ENCODE results near the gene PTPRS.
A peak's percentile ranks its signal among the peaks of the same experiment; 100 is the strongest.

The PTPRS gene

GRCh38 chr19:5339198-5339949 lies 1.2 kb downstream of the PTPRS start:
- in situ Hi-C loops (cut with MboI; ENCODE audit: low pct_unique_long_range_greater_than_20kb, low sequenced_read_pairs, unreplicated experiment): no loop called here
- TF ChIP-seq, protein P1, sequence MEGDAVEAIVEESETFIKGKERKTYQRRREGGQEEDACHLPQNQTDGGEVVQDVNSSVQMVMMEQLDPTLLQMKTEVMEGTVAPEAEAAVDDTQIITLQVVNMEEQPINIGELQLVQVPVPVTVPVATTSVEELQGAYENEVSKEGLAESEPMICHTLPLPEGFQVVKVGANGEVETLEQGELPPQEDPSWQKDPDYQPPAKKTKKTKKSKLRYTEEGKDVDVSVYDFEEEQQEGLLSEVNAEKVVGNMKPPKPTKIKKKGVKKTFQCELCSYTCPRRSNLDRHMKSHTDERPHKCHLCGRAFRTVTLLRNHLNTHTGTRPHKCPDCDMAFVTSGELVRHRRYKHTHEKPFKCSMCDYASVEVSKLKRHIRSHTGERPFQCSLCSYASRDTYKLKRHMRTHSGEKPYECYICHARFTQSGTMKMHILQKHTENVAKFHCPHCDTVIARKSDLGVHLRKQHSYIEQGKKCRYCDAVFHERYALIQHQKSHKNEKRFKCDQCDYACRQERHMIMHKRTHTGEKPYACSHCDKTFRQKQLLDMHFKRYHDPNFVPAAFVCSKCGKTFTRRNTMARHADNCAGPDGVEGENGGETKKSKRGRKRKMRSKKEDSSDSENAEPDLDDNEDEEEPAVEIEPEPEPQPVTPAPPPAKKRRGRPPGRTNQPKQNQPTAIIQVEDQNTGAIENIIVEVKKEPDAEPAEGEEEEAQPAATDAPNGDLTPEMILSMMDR (IDR thresholded peaks at IDR 0.05; ENCODE audit: extremely low read depth, insufficient read depth, missing control alignments): no peak
- DNase-seq (ENCODE audit: low spot score): peak; percentile 64

GRCh38 chr19:5338656-5339197 lies 1.9 kb downstream of the PTPRS start:
- in situ Hi-C loops (cut with MboI; ENCODE audit: low pct_unique_long_range_greater_than_20kb, low sequenced_read_pairs, unreplicated experiment): no loop called here
- TF ChIP-seq, protein P1 (IDR thresholded peaks at IDR 0.05; ENCODE audit: extremely low read depth, insufficient read depth, missing control alignments): peak; percentile 74
- DNase-seq (ENCODE audit: low spot score): peak; percentile 73

DNA sequence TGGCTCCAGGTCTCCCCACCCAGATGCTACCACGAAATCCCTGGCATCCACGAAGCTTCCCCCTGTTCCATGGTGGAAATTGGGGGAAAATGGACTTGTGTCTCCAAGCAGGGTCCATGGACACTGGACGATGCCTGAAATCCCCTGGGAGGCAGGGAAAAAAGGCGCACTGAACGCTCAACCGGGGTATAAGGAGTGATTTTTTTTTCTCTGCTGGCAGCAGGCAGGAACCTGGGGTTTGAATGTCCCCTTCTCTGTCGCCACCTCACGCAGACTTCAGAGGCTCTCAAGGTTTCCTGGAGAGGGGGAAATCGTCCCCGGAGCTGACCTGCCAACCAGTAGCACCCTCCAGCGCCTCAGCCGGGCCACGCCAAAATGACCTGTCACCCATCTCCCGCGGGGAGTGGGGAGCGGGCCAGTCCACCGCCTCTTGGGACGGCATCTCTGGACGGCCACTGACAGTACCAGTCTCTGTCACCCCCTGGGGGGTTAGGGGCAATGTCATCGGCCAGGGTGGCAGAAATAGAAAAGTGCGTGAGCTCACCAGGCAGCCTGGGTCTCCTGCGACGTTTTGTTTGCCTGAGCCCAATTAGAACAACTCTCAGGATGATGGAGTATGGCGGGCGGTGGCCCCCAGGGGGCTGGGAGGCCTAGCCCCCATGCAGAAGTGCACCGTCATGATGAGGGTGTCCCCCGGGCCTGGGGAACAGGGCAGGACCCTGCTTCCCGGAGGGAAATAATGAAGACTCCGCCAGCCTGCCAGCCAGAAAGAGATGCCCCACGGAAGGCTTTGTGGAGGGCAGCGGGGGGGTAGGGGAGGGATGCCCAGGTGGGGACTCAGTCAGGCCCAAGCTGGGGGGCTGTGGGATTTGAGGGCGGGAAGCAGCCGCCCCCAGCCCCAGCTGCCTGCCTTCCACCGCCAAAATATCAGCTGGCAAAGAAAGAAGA lies 2.6 kb downstream of the PTPRS start:
- in situ Hi-C loops (cut with MboI; ENCODE audit: low pct_unique_long_range_greater_than_20kb, low sequenced_read_pairs, unreplicated experiment): no loop called here
- TF ChIP-seq, protein P1 (IDR thresholded peaks at IDR 0.05; ENCODE audit: extremely low read depth, insufficient read depth, missing control alignments): no peak
- DNase-seq (ENCODE audit: low spot score): no peak

GRCh38 chr19:5337126-5337525 lies 3.5 kb downstream of the PTPRS start:
- no peak for DNase-seq (ENCODE audit: low spot score)
- in situ Hi-C loops (cut with MboI; ENCODE audit: low pct_unique_long_range_greater_than_20kb, low sequenced_read_pairs, unreplicated experiment): no loop called here
- TF ChIP-seq, protein P1 (IDR thresholded peaks at IDR 0.05; ENCODE audit: extremely low read depth, insufficient read depth, missing control alignments): no peak

- TF ChIP-seq, protein P1 (IDR thresholded peaks at IDR 0.05; ENCODE audit: extremely low read depth, insufficient read depth, missing control alignments): no peak
- in situ Hi-C loops (cut with MboI; ENCODE audit: low pct_unique_long_range_greater_than_20kb, low sequenced_read_pairs, unreplicated experiment): no loop called here
These were observed 4.2 kb downstream of the PTPRS start for GRCh38 chr19:5336195-5336965.

DNA sequence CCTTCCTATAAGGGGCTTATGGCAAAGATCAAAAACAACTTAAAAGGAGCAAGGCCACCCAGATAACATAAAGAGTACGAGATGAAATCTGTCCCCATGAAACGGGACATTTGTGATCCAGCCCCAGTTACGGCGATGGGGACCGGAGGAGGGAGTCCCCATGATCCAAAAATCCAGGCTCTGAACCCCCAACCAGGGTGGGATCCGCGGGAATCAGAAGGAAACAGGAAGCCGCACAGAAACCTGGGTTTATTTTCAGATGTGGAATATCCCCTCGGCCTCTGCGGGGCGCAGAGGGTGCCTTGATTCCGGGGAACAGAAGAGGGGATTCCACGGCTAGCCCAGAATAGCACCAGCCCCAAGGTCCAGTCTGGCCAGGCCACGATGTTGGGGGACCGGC lies 5.0 kb downstream of the PTPRS start:
- TF ChIP-seq, protein P1 (IDR thresholded peaks at IDR 0.05; ENCODE audit: extremely low read depth, insufficient read depth, missing control alignments): no peak
- in situ Hi-C loops (cut with MboI; ENCODE audit: low pct_unique_long_range_greater_than_20kb, low sequenced_read_pairs, unreplicated experiment): no loop called here
- no peak for DNase-seq (ENCODE audit: low spot score)

More at GRCh38 chr19:5336195-5336965, 4.2 kb downstream of the PTPRS start:
- peak; percentile 58 for DNase-seq (ENCODE audit: low spot score)
